DMS79 (cell line): Measurements from ENCODE around the gene ADGRE2.
"Not testable (repeated sequence)": the region's sequence is repeated elsewhere in the genome, so short reads cannot be mapped to it uniquely, and the experiment has no call there.

Source experiments
- DNase-seq: peaks from one replicate; lab custom pipeline; 2025; lab: John Stamatoyannopoulos, UW

The ADGRE2 gene

DNA sequence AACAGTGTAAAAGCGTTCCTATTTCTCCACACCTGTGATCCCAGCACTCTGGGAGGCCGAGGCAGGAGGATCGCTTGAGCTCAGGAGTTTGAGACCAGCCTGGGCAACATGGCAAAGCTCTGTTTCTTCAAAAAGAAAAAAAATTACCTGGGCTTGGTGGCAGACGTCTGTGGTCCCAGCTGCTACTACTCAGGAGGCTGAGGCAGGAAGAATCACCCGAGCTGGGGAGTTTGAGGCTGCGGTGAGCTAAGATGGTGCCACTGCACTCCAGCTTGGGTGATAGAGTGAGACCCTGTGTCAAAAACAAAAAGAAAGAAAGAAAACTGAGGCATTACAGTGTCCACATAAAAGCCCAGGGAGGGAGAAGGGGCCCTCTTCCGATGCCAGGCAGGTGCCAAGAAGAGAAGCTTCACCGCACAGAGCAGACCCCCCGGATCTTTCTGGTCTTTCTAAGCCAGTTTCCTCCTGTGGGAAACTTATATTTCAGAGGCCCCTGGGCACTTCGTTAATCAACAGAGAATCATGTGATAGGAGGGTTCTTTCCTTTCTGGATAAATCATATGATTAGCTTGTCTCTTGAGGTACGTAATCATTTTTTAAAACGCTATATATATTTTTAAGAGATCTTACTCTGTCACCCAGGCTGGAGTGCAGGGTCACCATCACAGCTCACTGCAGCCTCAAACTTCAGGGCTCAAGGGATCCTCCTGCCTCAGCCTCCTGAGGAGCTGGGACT, at the start of gene ADGRE2:
TSS of gene ADGRE2 (minus strand) at position 451 of the 736 bp plus-strand sequence. CDS start 1,804 bp downstream, outside the sequence.
- DNase-seq, result not testable (repeated sequence)

DNA sequence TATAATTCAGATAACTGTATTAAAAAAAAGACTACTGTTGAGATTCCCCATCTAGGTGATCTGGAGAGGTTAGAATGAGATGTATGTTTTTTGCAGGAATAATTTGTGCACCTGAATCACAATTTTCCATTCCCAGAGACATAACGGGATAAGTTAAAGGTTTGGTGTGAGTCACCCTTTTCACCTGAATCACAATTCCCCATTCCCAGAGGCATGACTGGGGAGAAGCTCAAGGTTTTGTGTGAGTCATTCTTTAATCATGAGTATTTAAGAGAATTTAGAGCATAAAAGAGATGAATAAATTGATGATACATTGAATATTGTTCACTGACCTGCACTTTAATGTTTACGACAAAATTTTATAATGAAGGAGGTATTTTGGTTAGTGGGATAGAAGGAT, 47.6 kb upstream of the ADGRE2 start:
- DNase-seq, result no peak

DNA sequence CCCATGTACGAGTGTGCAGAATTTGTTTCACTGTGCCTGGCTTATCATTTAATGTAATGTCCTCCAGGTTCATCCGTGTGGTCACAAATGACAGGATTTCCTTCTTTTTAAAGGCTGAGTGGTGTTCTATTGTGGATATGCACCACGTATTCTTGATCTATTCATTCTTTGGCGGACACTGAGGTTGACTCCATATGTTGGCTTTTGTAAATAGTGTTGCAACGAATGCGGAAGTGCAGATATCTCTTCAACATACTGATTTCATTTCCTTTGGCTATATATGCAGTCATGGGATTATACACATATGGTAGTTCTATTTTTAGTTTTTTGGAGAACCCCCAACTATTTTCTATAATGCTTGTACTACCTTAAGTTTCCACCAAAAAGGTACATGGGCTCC, 43.6 kb upstream of the ADGRE2 start:
- no peak for DNase-seq

DNA sequence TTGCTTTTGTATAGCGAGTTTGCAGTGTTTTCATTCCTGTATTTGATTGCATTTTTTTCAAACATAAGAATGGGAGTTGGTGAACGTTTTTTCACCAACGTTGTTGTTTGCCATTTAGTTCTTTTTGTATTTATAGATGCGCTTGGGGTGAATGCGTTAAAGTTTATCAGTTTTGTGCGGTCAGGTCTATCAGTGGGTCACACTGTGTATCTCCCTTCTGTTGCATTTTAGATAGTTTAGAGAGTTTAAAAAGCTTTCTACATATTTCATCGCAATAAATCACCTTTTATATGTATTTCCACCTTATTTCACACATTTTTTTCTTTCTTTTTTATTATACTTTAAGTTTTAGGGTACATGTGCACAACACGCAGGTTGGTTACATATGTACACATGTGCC, 40.2 kb upstream of the ADGRE2 start:
- no peak for DNase-seq

DNA sequence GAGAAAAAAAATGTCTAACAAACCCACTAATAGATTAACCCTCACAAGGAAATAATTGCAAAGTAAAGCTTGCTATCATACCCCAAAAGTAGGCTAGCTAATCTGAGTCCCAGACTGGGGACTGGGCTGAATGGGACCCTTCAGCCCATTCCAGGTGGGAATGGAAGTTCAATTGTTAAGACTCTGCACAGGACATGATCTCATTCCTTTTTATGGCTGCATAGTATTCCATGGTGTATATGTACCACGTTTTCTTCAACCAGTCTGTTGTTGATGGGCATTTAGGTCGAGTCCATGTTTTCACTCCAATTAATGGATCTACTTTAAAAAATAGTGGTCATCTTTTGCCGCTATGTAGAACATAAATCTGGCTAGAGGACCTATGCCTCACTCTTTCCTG, 38.7 kb upstream of the ADGRE2 start:
- DNase-seq, result no peak

DNA sequence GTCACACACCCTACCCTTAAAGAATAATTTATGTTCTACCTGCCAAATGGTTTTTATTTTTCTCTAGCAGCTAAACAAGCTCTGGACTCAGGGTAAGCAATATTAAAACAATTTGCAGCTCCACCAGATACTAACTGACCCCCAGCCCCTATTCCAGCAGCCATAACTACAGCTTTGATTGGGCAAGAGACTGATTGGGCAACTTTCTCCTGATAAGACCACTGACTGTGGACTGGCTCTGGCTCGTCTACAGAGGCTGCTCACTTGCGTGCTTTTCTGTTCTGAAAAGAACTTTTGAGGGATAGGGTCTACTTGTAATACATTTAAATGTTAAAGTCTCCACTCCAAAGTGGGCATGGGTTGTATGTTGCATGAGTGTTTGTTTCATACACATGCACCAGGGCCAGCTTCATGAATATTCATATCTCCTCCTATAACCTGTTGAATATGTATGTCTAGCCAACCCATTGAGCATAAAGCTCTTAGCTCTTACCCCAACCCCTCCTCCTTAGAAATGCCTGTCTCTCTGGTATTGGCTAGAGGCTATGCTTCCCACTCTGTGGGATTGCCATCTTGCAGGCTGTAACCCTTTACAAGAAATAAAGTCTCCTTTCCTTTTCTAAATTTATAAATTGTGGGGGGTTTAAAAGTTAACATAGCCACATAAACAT, 36.8 kb upstream of the ADGRE2 start:
- DNase-seq, result no peak

DNA sequence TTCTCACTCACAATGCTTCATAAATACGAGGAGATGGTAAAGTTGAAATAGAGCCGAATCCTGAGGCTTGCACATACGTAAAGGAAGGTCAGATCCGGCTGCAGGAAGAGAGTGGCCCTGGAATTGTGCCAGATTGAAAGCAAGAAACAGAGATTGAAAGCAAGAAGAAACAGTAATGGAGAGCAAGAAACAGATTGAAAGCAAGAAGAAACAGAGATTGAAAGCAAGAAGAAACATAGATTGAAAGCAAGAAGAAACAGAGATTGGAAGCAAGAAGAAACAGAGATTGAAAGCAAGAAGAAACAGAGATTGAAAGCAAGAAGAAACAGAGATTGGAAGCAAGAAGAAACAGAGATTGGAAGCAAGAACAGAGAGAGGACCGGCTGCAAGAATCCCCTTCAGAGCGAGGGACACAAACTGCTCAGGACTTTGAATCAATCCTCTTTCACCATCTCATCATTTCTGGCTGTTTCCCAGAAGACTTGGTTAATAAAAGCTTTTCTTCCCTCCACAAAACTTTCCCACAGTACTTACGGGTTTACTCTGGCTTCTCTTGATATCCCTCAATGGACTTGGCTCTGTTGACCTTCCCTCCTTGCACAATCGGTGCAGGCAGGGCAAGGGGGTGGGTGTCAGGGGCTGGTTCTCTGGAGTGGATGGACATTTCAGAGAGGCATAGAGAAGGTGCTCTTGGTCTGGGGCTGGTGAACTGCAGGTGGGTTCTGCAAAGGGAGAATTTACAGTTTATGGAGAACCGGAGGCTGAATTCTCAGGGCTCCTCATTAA, 31.1 kb upstream of the ADGRE2 start:
- DNase-seq, result no peak

DNA sequence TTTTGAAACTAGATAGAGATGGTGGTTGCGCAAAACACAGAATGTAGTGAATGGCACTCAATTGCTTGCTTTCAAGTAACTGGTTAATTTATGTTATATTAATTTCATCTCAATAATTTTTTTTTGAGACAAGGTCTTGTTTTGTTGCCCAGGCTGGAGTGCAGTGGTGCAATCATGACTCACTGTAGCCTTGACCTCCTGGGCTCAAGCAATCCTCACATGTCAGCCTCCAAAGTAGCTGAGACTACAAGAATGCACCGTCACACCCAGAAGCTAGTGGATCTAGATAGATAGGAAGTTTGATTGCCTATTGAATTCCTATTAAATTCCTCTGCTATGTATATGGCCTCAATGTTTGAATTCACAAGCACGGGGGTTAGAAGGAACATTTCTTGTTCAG, 26.4 kb upstream of the ADGRE2 start:
- no peak for DNase-seq

DNA sequence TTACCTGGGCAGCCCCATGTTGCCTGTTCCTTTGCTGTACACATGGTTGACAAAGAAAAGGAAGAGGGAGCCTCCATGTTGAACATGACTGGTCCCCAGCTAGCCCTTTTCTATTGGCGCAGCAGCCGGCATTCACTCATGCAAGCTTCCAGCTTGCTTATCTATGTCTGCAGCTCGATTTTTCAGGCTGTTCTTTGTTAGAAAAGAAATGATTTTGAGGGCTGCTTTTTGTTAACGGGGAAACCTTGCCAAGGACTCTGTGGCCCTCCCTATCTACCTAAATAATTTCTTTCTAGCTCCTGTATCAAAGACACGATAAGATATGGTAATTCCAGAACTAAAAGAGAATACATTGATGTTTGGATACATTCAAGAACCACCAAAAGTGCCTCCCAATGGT, 20.4 kb upstream of the ADGRE2 start:
- DNase-seq, result no peak

DNA sequence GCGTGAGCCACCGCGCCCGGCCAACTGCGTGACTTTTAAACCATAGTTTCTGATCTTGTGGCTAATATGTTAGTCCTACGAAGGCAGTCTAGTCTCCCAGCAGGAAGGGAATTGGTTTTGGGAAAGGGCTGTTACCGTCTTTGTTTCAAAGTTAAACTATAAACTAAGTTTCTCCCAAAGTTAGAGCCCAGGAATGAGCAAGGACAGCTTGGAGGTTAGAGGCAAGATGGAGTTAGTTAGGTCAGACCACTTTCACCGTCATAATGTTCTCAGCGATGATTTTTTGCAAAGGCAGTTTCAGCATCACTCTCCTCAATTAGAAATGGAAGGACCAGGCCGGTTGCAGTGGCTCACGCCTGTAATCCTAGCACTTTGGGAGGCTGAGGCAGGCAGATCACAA, 17.7 kb upstream of the ADGRE2 start:
- no peak for DNase-seq

DNA sequence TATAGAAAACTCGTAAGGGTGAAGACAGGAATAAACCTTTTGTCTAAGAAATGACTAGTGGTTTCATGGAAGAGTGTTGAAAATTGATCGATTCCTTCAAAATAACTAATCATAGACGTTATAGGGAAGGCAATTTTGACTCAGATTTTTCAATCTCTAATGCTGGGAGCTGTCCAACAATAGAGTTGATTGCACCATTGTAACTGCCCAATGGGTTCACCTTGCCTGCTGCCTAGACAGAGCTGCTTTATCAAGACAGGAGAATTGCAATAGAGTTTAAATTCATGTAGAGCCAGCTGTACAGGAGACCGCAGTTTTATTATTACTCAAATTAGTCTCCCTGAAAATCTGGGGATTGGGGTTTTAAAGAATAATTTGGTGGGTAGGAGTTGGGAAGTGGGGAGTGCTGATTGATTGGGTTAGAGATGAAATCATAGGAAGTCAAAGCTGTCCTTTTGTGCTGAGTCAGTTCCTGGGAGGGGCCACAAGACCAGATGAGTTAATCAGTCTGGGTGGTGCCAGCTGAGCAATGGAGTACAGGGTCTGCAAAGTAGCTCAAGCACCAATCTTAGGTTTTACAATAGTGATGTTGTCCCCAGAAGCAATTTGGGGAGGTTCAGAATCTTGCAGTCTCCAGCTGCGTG, 16.8 kb upstream of the ADGRE2 start:
- DNase-seq, result no peak

DNA sequence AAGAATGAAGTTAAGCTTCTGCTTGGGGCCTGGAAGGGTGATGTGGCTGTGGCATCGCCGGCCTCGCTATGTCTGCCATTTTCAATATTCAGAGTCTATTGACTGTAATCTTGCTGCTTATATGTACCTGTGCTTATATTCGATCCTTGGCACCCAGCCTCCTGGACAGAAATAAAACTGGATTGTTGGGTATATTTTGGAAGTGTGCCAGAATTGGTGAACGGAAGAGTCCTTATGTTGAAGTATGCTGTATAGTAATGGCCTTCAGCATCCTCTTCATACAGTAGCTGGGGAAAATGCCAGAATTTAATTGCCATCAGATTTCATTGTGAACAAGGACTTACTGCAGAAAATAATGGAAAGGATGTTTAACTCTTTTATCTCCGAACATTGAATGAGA, 13.9 kb upstream of the ADGRE2 start:
- DNase-seq, result peak; percentile 62

DNA sequence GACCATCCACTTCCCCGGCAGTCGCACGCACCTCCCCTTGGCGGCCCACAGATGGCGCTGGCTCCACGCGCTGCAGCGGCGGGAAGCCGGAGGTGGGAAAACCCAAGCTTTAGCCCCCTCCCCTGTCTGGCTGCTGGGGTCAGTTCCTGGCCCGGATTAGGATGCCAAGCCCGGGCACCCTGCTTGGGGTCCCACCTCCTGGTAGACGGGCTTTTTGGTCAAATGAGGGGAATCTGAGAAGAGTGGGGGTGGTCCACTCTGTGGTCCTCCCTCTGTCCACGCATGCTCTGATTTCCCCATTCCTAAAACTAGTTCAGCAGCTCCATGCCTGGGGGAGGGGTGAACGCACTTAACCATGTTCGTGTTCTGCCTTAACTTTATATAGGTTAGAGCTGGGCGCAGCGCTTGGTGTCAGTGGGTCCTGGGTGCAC, 8.1 kb upstream of the ADGRE2 start:
- no peak for DNase-seq

DNA sequence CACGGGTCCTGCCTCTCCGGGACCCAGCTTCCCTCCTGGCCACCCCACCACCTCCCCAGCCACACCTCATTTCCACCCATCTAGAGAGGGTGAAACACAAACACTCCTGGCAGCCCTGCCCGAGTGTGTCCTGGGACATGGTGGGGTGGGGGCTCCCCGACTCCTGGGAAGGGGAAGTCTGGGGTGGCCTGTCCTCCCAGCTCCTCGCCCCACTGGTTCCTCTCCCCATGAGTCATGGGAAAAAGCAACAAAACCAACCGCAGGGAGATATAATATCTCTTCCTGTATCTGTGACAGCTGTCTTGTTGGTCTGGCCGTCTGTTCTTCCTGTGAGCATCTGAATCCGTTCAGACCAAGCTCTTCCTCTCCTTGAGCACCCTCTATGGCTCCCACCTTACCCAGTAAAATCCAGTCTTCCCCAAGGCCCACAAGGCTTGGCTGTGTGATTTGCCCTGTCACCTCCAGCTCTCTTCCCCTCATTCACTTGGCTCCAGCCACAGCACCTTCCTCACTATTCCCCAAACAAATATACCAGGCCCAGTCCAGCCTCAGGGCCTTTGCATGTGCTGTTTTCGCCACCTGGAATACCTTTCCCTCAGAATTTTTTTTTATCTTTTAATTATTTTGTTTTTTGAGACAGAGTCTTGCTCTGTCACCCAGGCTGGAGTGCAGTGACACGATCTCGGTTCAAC, 6.9 kb upstream of the ADGRE2 start:
- not testable (repeated sequence) for DNase-seq

DNA sequence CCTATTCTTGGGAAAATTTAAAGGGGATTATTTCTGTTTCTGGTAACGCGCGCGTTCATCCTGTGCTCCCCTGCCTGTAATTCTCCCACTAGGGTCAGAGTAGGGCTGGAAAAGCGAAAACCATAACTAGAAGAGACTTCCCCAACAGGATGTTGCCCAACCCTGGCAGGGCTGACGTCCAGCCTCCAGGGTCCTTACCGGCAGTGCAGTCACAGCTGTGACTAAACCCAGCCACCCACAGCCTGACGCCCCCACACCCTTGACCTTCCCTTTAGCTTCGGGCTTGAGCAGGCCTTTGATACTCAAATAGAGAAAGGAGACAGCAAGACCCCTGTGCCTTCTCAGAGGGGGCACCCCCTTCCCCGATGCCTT, 6.4 kb upstream of the ADGRE2 start:
- DNase-seq, result not testable (repeated sequence)

DNA sequence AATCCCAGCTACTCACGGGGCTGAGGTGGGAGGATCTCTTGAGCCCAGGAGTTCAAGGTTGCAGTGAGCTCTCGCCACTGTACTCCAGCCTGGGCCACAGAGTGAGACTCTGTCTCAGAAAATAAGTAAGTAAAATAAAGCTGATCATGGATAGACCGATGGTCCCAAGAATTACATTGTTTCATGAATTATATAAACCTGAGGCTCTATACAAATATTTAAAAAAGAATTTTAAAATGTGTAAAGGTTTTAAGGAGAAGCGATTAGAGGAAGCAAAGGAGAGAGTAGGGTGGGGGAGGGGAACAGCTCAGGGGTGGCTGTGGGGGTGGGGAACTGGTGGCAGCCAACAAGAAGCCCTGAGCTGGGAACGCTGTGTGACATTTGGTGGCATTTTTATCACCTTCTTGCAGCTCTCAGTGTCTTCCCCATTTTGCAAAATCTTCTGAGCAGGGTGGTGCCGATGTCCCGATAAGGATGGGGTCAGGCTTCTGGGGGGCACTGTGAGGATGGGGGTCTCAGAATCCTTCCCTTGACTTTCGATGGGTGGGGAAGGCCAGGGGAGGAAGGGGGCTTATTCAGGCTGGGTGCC, 5.1 kb upstream of the ADGRE2 start:
- not testable (repeated sequence) for DNase-seq

DNA sequence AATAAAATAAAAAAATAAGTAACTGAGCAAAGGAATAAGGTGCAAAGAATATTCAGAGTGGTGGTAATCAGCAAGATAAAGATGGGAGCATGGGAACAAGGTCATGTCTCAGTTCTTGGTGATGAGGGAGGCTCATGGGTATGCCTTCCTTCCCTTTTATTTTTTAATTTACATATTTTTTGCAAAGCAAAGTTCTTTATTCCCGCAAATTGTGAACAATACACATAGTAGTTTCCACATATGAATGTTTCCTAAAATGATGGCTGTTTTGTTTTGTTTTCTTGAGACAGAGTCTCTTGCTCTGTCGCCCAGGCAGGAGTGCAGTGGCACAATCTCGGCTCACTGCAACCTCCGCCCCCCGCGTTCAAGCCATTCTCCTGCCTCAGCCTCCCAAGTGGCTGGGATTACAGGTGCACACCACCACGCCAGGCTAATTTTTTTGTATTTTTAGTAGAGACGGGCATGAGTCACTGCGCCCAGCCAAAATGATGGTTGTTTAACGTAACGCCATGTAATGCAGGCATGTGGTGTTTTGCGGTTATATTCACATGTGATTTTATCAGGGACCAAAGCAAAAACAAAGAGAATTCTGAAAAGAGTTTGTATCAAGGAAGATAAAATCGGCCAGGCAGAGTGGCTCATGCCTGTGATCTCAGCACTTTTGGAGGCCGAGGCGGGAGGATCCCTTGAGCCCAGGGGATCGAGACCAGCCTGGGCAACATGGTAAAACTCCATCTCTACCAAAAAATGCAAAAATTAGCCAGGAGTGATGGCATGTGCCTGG, 4.5 kb upstream of the ADGRE2 start:
- DNase-seq, result no peak

DNA sequence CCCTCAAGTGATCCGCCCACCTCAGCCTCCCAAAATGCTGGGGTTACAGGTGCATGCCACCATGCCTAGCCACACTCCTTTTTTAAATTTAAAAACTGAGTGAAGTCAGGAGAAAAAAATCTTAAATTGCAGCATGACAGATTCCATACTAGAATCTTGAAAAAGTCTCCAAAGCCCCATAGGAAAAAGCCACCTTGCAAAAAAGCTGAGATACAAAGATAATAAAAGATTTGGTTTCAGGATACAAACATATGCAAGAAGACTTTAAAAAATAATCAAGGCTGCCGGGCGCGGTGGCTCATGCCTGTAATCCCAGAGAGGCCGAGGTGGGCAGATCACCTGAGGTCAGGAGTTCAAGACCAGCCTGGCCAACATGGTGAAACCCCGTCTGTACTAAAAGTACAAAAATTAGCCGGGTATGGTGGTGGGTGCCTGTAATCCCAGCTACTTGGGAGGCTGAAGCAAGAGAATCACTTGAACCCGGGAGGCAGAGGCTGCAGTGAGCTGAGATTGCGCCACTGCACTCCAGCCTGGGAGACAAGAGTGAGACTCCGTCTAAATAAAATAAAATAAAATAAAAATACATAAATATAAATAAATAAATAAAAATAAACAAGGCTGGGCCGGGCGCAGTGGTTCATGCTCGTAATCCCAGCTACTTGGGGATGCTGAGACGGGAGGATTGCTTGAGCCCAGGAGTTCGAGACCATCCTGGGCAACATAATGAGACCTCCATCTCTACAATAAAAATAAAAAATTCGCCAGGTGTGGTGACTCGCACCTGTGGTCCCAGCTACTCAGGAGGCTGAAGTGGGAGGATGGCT, 3.6 kb upstream of the ADGRE2 start:
- DNase-seq, result not testable (repeated sequence)

DNA sequence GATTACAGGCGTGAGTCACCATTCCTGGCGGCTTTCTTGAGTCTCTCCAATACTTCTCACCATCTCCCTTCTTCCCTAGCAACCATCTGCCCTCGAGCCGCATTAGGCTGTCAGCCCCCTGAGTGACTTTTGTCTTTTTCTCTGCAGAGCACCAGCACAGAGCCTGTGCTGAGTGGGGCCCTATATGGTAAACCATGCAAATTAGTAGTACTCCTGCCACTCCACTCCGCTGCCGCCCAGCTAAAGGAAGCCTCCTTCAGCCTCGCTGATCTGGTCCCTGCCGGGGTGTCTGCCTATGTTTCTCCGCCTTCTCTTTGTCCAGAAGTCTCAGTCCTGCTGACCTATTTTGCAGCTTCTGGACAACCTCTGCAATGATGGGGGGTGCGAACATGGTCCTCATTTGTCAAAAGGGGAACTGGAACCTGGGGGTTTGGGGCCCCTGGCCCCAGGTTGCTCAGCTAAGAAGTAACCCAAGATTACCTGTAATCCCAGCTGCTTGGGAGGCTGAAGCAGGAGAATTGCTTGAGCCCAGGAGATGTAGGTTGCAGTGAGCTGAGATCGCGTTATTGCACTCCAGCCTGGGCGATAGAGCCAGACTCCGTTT, 2.4 kb upstream of the ADGRE2 start:
- not testable (repeated sequence) for DNase-seq
